HG02943 (cell line): Measurements from ENCODE around the gene ALOXE3.

Experiments used
- ATAC-seq: cut with Tn5 transposase; IDR thresholded peaks from one replicate; pipeline ENCODE4 v1.9.1; 2021; ENCODE audit warnings: mild to moderate bottlenecking, low read depth, moderate library complexity; ENCODE audit not compliant: unreplicated experiment

ALOXE3 gene

GRCh38 chr17:8117980-8118768, at the start of gene ALOXE3:
Gene ALOXE3, minus strand, starts transcription at chr17:8118514. Its CDS starts 524 bp downstream, at chr17:8117990.
- ATAC-seq: no peak

- no peak for ATAC-seq
Measured at GRCh38 chr17:8167526-8167925, 49.2 kb upstream of the ALOXE3 start.

- ATAC-seq: no peak
Measured at GRCh38 chr17:8166731-8167130, 48.4 kb upstream of the ALOXE3 start.

GRCh38 chr17:8164815-8165131, 46.5 kb upstream of the ALOXE3 start:
- ATAC-seq: no peak

- ATAC-seq: no peak
Measured at GRCh38 chr17:8163978-8164814, 45.9 kb upstream of the ALOXE3 start.

GRCh38 chr17:8162997-8163977, 45.0 kb upstream of the ALOXE3 start:
- no peak for ATAC-seq

- ATAC-seq: no peak
Measured at GRCh38 chr17:8162233-8162996, 44.1 kb upstream of the ALOXE3 start, which contains the start of gene VAMP2. Gene VAMP2, minus strand, starts transcription at chr17:8162948. Its CDS starts 69 bp downstream, at chr17:8162879.

GRCh38 chr17:8161289-8162232, 43.2 kb upstream of the ALOXE3 start:
- ATAC-seq: no peak

GRCh38 chr17:8160741-8161221, 42.5 kb upstream of the ALOXE3 start:
- no peak for ATAC-seq

GRCh38 chr17:8160224-8160577, 41.9 kb upstream of the ALOXE3 start:
- no peak for ATAC-seq

- no peak for ATAC-seq
Measured at GRCh38 chr17:8159459-8160223, 41.3 kb upstream of the ALOXE3 start.

- ATAC-seq: no peak
Measured at GRCh38 chr17:8159032-8159400, 40.7 kb upstream of the ALOXE3 start.

GRCh38 chr17:8158267-8159031, 40.1 kb upstream of the ALOXE3 start:
- ATAC-seq: no peak

- ATAC-seq: peak; percentile 68
Measured at GRCh38 chr17:8156246-8156992, 38.1 kb upstream of the ALOXE3 start.

GRCh38 chr17:8155996-8156245, 37.6 kb upstream of the ALOXE3 start:
- ATAC-seq: no peak

GRCh38 chr17:8155231-8155995, 37.1 kb upstream of the ALOXE3 start:
- ATAC-seq: no peak
